Stimulated activated CD8-positive, alpha-beta memory T cell treated with anti-CD3 and anti-CD28 coated beads, Interleukin-12 subunit alpha, Interleukin-12 subunit beta, amount 100 ng/mL, for 1 hour (primary cell): ENCODE results near the gene NUBP2.
"Not testable (repeated sequence)": the region's sequence is repeated elsewhere in the genome, so short reads cannot be mapped to it uniquely, and the experiment has no call there.

Source experiments
- DNase-seq: peaks from one replicate; pipeline ENCODE4 v3.0.0-alpha.2; 2020; ENCODE audit warnings: low read depth

Gene NUBP2

GRCh38 chr16:1786242-1787055, 3.7 kb downstream of the NUBP2 start:
- no peak for DNase-seq

DNA sequence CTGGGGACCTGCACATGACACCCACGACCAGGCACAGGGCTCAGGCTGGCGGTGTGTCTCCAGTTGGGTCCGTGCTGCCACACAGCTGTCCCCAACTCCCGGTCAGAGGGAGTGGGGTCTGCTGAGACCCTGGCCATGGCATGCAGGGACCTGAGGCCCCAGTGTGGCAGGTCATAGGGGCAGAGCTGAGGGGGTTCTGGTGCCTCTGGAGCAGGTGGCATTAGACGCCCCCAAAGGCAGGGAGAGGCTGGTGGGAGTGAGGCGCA, 4.2 kb downstream of the NUBP2 start:
- no peak for DNase-seq

- DNase-seq = no peak
These were observed 4.7 kb downstream of the NUBP2 start for GRCh38 chr16:1787322-1788094.

GRCh38 chr16:1788095-1788707, 5.4 kb downstream of the NUBP2 start:
- DNase-seq = no peak

- DNase-seq = no peak
These were observed 5.9 kb downstream of the NUBP2 start for GRCh38 chr16:1788708-1789100.

GRCh38 chr16:1789643-1790045, 6.9 kb downstream of the NUBP2 start:
- no peak for DNase-seq

GRCh38 chr16:1790261-1790610, 7.5 kb downstream of the NUBP2 start:
- no peak for DNase-seq

- no peak for DNase-seq
These were observed 8.0 kb downstream of the NUBP2 start for GRCh38 chr16:1790611-1791255.

DNA sequence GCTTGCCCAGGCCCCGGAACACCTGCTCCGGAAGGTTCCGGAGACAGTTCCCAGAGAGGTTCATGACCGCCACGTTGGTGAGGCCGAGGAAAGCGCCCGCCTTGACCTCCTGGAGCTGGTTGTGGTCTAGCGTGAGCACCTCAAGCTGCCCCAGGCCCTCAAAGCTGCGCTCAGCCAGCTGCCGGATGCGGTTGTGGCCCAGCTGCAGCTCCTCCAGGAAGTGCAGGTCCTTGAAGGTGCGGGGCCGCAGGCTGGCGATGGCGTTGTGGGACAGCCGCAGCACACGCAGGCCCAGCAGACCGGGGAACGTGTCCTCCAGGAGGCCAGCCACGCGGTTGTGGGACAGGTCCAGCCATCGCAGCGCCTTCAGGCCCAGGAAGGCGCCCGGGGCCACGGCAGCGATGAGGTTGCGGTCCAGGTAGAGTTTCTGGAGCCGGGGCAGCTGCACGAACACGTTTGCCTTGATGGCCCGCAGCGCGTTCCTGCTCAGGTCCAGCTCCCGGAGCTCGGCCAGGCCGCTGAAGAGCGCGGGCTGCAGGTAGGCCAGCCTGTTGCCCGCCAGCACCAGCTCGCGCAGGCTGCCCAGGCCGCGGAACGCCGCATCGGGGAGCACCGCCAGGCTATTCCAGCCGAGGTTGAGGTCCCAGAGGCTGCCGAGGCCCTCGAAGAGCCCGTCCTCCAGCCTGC, 8.6 kb downstream of the NUBP2 start:
- DNase-seq = no peak

- DNase-seq = no peak
These were observed 9.4 kb downstream of the NUBP2 start for GRCh38 chr16:1791943-1792812.

DNA sequence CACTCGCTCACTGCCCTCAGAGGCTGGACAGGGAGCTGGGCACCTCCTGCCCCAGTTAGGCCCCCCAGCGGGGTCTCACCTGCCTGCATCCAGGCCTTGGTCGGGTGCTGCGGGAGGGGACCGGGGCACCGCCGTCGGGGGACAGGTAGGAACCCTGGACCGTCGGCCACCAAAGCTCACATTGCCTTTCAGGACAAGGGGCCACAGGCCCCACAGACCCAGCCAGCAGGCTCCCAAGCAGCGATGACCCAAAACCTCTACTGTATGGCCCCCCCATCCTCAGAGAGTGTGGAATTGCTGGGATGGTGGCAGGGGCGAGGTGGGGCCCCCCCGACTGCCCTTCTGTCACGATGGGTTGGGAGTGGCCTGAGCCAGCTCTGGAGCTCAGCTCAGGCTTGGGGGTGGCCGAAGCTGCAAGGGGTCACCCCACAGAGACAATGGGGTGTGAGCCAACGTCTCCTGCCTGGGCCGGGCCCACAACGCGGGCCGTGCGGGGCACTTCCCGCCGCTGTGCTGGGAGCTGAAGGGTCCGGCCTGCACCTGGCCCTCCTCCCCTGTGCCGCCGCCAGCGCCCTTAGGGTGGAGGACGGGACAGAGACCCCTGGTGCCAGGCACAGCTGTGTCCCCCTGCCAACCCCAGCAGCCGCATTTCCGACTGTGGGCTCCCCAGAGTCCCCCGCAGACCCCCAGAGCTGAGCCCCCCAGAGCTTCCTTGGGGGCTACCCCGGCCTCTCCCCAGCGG, 10.2 kb downstream of the NUBP2 start:
- DNase-seq = no peak

DNA sequence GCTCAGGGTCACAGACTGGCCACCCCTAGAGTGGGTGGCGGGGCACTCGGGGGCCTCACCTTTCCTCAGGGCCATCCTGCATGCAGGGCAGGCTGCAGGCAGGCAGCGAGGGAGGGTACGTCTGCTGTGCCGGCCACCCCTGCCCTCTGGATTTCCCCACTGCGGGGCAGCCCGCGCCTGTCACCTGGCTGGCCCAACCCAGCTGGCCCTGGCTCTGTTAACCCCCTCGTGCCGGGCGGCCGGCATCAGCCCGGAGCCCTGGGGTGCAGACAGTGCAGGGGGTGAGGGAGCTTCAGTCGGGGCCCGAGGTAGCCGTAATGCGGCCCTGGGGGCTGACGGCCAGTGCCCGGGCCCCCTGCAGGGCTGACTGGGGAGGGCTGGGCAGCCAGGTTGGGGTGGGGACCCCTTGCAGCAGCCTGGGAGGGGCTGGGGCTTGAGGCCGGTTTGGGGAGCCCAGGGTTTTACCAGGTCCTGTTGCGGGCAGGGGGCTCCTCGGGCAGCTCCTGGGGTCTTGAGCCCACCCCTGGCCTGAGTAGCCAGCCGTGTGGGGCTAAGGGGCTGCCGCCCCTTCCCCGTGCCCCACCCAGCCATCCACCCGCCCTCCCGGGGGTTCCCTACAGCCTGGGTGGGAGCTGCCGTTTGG, 10.9 kb downstream of the NUBP2 start, which contains the start of gene IGFALS:
Gene IGFALS (minus strand): TSS at position 128 of the 643 bp plus-strand sequence. CDS start 53 bp downstream, at position 75.
- DNase-seq = no peak

GRCh38 chr16:1794221-1794871, 11.6 kb downstream of the NUBP2 start:
- no peak for DNase-seq

DNA sequence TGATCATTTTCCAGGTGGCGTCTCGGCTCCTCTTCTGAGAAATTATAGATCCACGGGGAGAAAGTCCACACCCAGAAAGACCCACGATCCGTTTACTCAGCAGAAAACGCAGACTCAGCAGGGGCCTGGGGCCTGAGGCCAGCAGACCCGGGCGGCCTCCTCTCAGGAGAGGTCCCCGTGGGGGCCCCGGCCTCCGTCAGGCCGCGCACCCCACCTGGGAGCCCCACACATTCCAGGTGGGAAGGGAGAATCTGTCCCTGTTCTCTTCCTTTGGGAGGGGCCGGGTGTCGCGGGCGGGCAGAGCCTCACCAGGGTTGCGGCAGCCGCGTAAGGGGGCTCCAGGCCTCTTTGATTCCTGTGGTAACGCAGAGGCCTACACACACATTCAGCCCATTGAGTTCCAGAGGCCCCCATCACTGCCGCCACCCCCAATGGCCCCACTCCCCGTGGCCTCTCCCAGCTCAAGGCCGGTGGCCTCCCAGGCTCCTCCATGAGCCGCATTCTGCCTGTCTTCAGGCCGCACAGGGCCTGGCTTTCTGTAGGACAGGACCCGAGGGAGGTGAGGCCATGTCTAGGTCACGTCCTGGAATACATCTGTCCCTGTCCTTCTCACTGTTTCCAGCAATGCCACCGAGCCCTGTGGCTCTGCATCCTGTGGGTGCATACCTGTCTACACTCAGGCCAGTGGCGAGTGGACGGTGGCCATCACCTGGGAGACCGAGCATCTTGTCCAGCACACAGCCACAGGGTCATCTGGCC, 12.3 kb downstream of the NUBP2 start:
- DNase-seq = no peak

DNA sequence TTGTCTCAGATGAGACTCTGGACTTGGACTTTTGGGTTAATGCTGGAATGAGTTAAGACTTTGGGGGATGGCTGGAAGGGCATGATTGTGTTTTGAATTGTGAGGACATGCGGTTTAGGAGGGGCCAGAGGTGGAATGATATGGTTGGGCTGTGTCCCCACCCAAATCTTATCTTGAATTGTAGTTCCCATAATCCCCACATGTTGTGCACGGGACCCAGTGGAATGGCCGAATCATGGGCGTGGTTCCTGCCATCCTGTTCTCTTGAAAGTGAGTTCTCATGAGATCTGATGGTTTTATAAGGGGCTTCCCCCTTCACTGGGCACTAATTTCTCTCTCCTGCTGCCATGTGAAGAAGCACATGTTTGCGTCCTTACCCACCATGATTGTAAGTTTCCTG, 16.5 kb downstream of the NUBP2 start:
- not testable (repeated sequence) for DNase-seq

DNA sequence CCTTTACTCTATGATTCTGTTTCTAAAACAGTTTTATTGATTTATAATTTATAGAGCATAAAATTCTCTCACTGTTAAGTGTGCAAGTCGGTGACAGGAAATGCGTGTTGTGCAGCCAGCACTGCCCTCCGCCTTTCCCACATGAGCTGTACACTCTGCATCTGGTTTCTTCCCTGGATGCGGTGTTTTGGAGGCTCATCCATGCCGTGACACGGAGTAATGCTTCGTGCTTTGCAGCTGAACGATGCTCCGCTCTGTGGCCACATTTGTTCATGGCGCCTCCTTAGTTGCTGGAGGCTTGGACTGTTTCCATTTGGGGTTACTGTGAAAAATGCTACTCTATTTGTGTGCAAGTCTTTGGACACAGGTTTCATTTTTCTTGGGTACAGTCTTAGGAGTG, 17.9 kb downstream of the NUBP2 start:
- DNase-seq = no peak

- no peak for DNase-seq
These were observed 24.9 kb downstream of the NUBP2 start for GRCh38 chr16:1807626-1808025.

DNA sequence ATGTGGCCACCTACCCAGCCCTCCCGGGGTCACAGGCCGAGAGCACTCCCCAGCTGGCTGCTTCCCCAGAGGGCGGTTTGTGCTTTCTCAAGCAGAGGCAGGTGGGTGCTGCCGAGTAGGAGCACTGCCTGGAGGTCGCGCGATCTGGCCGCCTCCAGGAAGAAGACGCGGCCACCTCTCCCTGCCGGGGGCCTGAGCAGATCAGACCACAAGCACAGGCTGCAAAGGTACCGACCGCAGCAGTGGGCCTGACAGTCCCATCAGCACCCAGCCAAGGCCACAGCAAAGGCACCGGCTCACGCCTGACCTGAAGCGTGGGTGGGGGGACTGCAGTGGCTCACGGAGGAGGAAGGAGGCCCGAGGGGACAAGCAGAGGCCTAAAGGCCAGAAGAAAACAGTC, 25.9 kb downstream of the NUBP2 start:
- no peak for DNase-seq
